ENCODE data around the gene TSC2.
"Not testable (repeated sequence)": the region's sequence is repeated elsewhere in the genome, so short reads cannot be mapped to it uniquely, and the experiment has no call there.

The TSC2 gene

GRCh38 chr16:2116428-2116827, 68.6 kb downstream of the TSC2 start:
- in situ Hi-C loops (cut with MboI; ENCODE audit: low sequenced_read_pairs) = not testable (repeated sequence)

GRCh38 chr16:2117341-2117740, 69.6 kb downstream of the TSC2 start:
- in situ Hi-C loops (cut with MboI; ENCODE audit: low sequenced_read_pairs) = not testable (repeated sequence)

- in situ Hi-C loops (cut with MboI; ENCODE audit: low sequenced_read_pairs) = not testable (repeated sequence)
These were observed 70.4 kb downstream of the TSC2 start for GRCh38 chr16:2117960-2118722.

GRCh38 chr16:2121325-2121724, 73.5 kb downstream of the TSC2 start:
- in situ Hi-C loops (cut with MboI; ENCODE audit: low sequenced_read_pairs) = not testable (repeated sequence)

- in situ Hi-C loops (cut with MboI; ENCODE audit: low sequenced_read_pairs) = no loop called here
These were observed 74.1 kb downstream of the TSC2 start for GRCh38 chr16:2121853-2122252.

- in situ Hi-C loops (cut with MboI; ENCODE audit: low sequenced_read_pairs) = no loop called here
These were observed 74.6 kb downstream of the TSC2 start for GRCh38 chr16:2122429-2122828.

GRCh38 chr16:2122934-2123683, 75.3 kb downstream of the TSC2 start:
- in situ Hi-C loops (cut with MboI; ENCODE audit: low sequenced_read_pairs) = not testable (repeated sequence)

GRCh38 chr16:2123706-2124376, 76.1 kb downstream of the TSC2 start:
- in situ Hi-C loops (cut with MboI; ENCODE audit: low sequenced_read_pairs) = not testable (repeated sequence)

GRCh38 chr16:2124377-2124693, 76.5 kb downstream of the TSC2 start:
- in situ Hi-C loops (cut with MboI; ENCODE audit: low sequenced_read_pairs) = not testable (repeated sequence)

GRCh38 chr16:2124694-2125444, 77.1 kb downstream of the TSC2 start:
- in situ Hi-C loops (cut with MboI; ENCODE audit: low sequenced_read_pairs) = not testable (repeated sequence)

GRCh38 chr16:2125609-2126008, 77.8 kb downstream of the TSC2 start:
- in situ Hi-C loops (cut with MboI; ENCODE audit: low sequenced_read_pairs) = not testable (repeated sequence)

GRCh38 chr16:2126161-2126743, 78.5 kb downstream of the TSC2 start:
- in situ Hi-C loops (cut with MboI; ENCODE audit: low sequenced_read_pairs) = not testable (repeated sequence)

GRCh38 chr16:2126928-2127556, 79.3 kb downstream of the TSC2 start:
- in situ Hi-C loops (cut with MboI; ENCODE audit: low sequenced_read_pairs) = not testable (repeated sequence)

GRCh38 chr16:2127630-2128280, 80.0 kb downstream of the TSC2 start:
- in situ Hi-C loops (cut with MboI; ENCODE audit: low sequenced_read_pairs) = not testable (repeated sequence)

- in situ Hi-C loops (cut with MboI; ENCODE audit: low sequenced_read_pairs) = not testable (repeated sequence)
These were observed 81.5 kb downstream of the TSC2 start for GRCh38 chr16:2129251-2129650.

GRCh38 chr16:2129890-2130447, 82.2 kb downstream of the TSC2 start:
- in situ Hi-C loops (cut with MboI; ENCODE audit: low sequenced_read_pairs) = not testable (repeated sequence)

GRCh38 chr16:2133797-2134196, 86.0 kb downstream of the TSC2 start:
- in situ Hi-C loops (cut with MboI; ENCODE audit: low sequenced_read_pairs) = not testable (repeated sequence)

- in situ Hi-C loops (cut with MboI; ENCODE audit: low sequenced_read_pairs) = not testable (repeated sequence)
These were observed 87.3 kb downstream of the TSC2 start for GRCh38 chr16:2135071-2135470.

- in situ Hi-C loops (cut with MboI; ENCODE audit: low sequenced_read_pairs) = not testable (repeated sequence)
These were observed 88.1 kb downstream of the TSC2 start, which contains the start of gene PKD1 for GRCh38 chr16:2135770-2136490. Gene PKD1, minus strand, starts transcription at chr16:2135898. Its CDS starts 209 bp downstream, at chr16:2135689.
